WTC11 (cell line): ENCODE results near the gene EML6. TPM values are rescaled to one million over a fixed set of nuclear protein-coding genes. Genes with fewer than 3 reads are reported as not detected.

Experiments
- ATAC-seq: fragments of 200-7000 bp; cut with Tn5 transposase; 2 replicates; pipeline ENCODE4 v1.10.0; 2021; ENCODE audit warnings: mild to moderate bottlenecking, moderate library complexity
- CTCF ChIA-PET: fragments of 300-600 bp; sonication (Branson Sonifier 250); formaldehyde crosslinking; loops from one replicate; lab custom pipeline; 2021; ENCODE audit warnings: antibody characterized with exemption; lab: Charles Lee
- POLR2A ChIA-PET: fragments of 350-600 bp; sonication (Branson Sonifier 250); formaldehyde crosslinking; loops from one replicate; lab custom pipeline; 2021; ENCODE audit warnings: antibody characterized with exemption; lab: Charles Lee
- DNase-seq: peaks from one replicate; pipeline ENCODE4 v3.0.0; 2021; ENCODE audit warnings: low spot score
- H3K27ac Mint-ChIP-seq: 2 replicates; pipeline ENCODE4 v1.8.0; 2021; ENCODE audit warnings: mixed read lengths
- H3K27me3 Mint-ChIP-seq: 2 replicates; pipeline ENCODE4 v1.8.0; 2021; ENCODE audit warnings: low read depth, mild to moderate bottlenecking, moderate library complexity, mixed read lengths
- H3K36me3 Mint-ChIP-seq: 2 replicates; pipeline ENCODE4 v1.8.0; 2021; ENCODE audit warnings: mixed read lengths
- H3K4me1 Mint-ChIP-seq: 2 replicates; pipeline ENCODE4 v1.8.0; 2022; ENCODE audit warnings: mixed read lengths
- H3K4me3 Mint-ChIP-seq: 2 replicates; pipeline ENCODE4 v1.8.0; 2021; ENCODE audit warnings: mild to moderate bottlenecking, moderate library complexity, mixed read lengths
- H3K9me3 Mint-ChIP-seq: 2 replicates; pipeline ENCODE4 v1.8.0; 2021; ENCODE audit warnings: mixed read lengths
- AR ChIP-seq: fragments of 250-450 bp; sonication (Bioruptor Pico); IDR thresholded peaks from 2 replicates; pipeline ENCODE4 v1.9.0; 2021; ENCODE audit warnings: mild to moderate bottlenecking
- ATF6 ChIP-seq: sonication (generic); formaldehyde crosslinking; IDR thresholded peaks from 2 replicates; pipeline ENCODE4 v1.8.1; 2023; ENCODE audit warnings: mild to moderate bottlenecking, missing genetic modification reagents
- CBFB ChIP-seq: sonication (generic); formaldehyde crosslinking; IDR thresholded peaks from 2 replicates; pipeline ENCODE4 v1.8.1; 2022; ENCODE audit warnings: mild to moderate bottlenecking, low read depth, missing genetic modification reagents
- CDX4 ChIP-seq: fragments of 250-450 bp; sonication (Bioruptor Pico); IDR thresholded peaks from 2 replicates; pipeline ENCODE4 v1.9.0; 2021; ENCODE audit warnings: moderate library complexity, mild to moderate bottlenecking, inconsistent platforms, borderline replicate concordance
- EMX1 ChIP-seq: fragments of 250-450 bp; sonication (Bioruptor Pico); IDR thresholded peaks from 2 replicates; pipeline ENCODE4 v1.8.0; 2021; ENCODE audit warnings: mild to moderate bottlenecking
- FOXP1 ChIP-seq: sonication (generic); formaldehyde crosslinking; IDR thresholded peaks from 2 replicates; pipeline ENCODE4 v1.8.0; 2022; ENCODE audit warnings: missing genetic modification reagents, mild to moderate bottlenecking, moderate library complexity, borderline replicate concordance
- GABPB1 ChIP-seq: sonication (generic); formaldehyde crosslinking; IDR thresholded peaks from 2 replicates; pipeline ENCODE4 v1.8.1; 2023; ENCODE audit warnings: mild to moderate bottlenecking, missing genetic modification reagents
- GRHL2 ChIP-seq: fragments of 250-450 bp; sonication (Bioruptor Pico); IDR thresholded peaks from 2 replicates; pipeline ENCODE4 v1.8.0; 2022; ENCODE audit warnings: mild to moderate bottlenecking, moderate library complexity; ENCODE audit not compliant: insufficient replicate concordance, severe bottlenecking
- MLX ChIP-seq: sonication (generic); formaldehyde crosslinking; IDR thresholded peaks from 2 replicates; pipeline ENCODE4 v1.8.1; 2023; ENCODE audit warnings: mild to moderate bottlenecking, missing genetic modification reagents, moderate library complexity
- PRDM15 ChIP-seq: sonication (generic); formaldehyde crosslinking; IDR thresholded peaks from 2 replicates; pipeline ENCODE4 v1.8.0; 2022; ENCODE audit warnings: missing genetic modification reagents
- ZBTB21 ChIP-seq: sonication (generic); formaldehyde crosslinking; IDR thresholded peaks from 2 replicates; pipeline ENCODE4 v1.8.1; 2023; ENCODE audit warnings: mild to moderate bottlenecking, missing genetic modification reagents, borderline replicate concordance
- ZNF232 ChIP-seq: sonication (generic); formaldehyde crosslinking; IDR thresholded peaks from 2 replicates; pipeline ENCODE4 v1.8.0; 2022; ENCODE audit warnings: mild to moderate bottlenecking, missing genetic modification reagents
- ZNF317 ChIP-seq: sonication (generic); formaldehyde crosslinking; IDR thresholded peaks from 2 replicates; pipeline ENCODE4 v1.8.1; 2023; ENCODE audit warnings: low read depth, mild to moderate bottlenecking, moderate library complexity, missing genetic modification reagents, borderline replicate concordance
- ZNF423 ChIP-seq: fragments of 250-450 bp; sonication (Bioruptor Pico); IDR thresholded peaks from 2 replicates; pipeline ENCODE4 v2.1.2; 2022; ENCODE audit warnings: mild to moderate bottlenecking, moderate library complexity
- ZNF512 ChIP-seq: sonication (generic); formaldehyde crosslinking; IDR thresholded peaks from 2 replicates; pipeline ENCODE4 v1.8.1; 2022; ENCODE audit warnings: missing genetic modification reagents, borderline replicate concordance
- total RNA-seq: library from RNA; stranded (reverse); gene quantifications from 3 replicates; pipeline ENCODE4 v1.2.3, GENCODE V29; 2021

Gene EML6
- total RNA-seq, 1 experiment from 2014 or later: 2.1 TPM

GRCh38 chr2:54907663-54908062 lies 184.2 kb downstream of the EML6 start:
- no peaks in the 10 kb centered on the region for H3K36me3 Mint-ChIP-seq

More at GRCh38 chr2:54907663-54908062, 184.2 kb downstream of the EML6 start:
- H3K9me3 Mint-ChIP-seq: peaks cover 4% of the 10 kb centered on the region; the same call in 1 of the 2 replicates
- H3K27ac Mint-ChIP-seq: no peak overlapping the region
- CTCF ChIA-PET: interaction anchor here (1.0 to 1.6 kb wide), 2 partner anchors 69 to 242 kb away, joined by 4 read pairs; no protein-coding TSS in a partner anchor
- ATAC-seq (no peak), DNase-seq (no peak)
- POLR2A ChIA-PET: interaction anchor here (0.7 kb wide), 1 partner anchor 69 kb away, joined by 4 read pairs; no protein-coding TSS in a partner anchor
- no peak overlapping the region for H3K4me3 Mint-ChIP-seq
- no peaks in the 10 kb centered on the region for H3K4me1 Mint-ChIP-seq
- TF ChIP-seq GRHL2 (CRISPR knock-in tag) (no peak), ZBTB21 (CRISPR knock-in tag) (no peak), AR (CRISPR knock-in tag) (no peak), EMX1 (CRISPR knock-in tag) (no peak), CBFB (no peak), ZNF512 (CRISPR knock-in tag) (no peak), FOXP1 (no peak), GABPB1 (CRISPR knock-in tag) (no peak), ATF6 (CRISPR knock-in tag) (no peak), CDX4 (CRISPR knock-in tag) (no peak), ZNF423 (CRISPR knock-in tag) (no peak), ZNF317 (CRISPR knock-in tag) (no peak), PRDM15 (no peak), ZNF232 (CRISPR knock-in tag) (no peak), MLX (CRISPR knock-in tag) (no peak)
- no peaks in the 10 kb centered on the region for H3K27me3 Mint-ChIP-seq
